Skeletal muscle satellite cell (primary cell): ENCODE measurements around the gene EHMT1.

ENCODE experiments used
- H3K27me3 ChIP-seq: 2 replicates; pipeline ENCODE4 v1.7.0; 2013; ENCODE audit warnings: low read length; ENCODE audit not compliant: control insufficient read depth, insufficient read depth
- H3K36me3 ChIP-seq: 2 replicates; pipeline ENCODE4 v1.7.0; 2013; ENCODE audit warnings: mild to moderate bottlenecking, control low read depth, low read length; ENCODE audit not compliant: insufficient read depth
- H3K4me1 ChIP-seq: 2 replicates; pipeline ENCODE4 v1.7.0; 2013; ENCODE audit warnings: low read length; ENCODE audit not compliant: control insufficient read depth, insufficient read depth
- H3K4me2 ChIP-seq: 2 replicates; pipeline ENCODE4 v1.7.0; 2013; ENCODE audit warnings: mild to moderate bottlenecking, low read length
- H3K4me3 ChIP-seq: 2 replicates; pipeline ENCODE4 v1.7.0; 2013; ENCODE audit warnings: low read length
- H3K9ac ChIP-seq: 2 replicates; pipeline ENCODE4 v1.7.0; 2013; ENCODE audit warnings: mild to moderate bottlenecking, low read depth, low read length, moderate library complexity
- H3K9me3 ChIP-seq: replicated peaks from 2 replicates; pipeline ENCODE4 v1.7.0; 2013; ENCODE audit warnings: mild to moderate bottlenecking, control low read depth, low read length

Gene EHMT1

DNA sequence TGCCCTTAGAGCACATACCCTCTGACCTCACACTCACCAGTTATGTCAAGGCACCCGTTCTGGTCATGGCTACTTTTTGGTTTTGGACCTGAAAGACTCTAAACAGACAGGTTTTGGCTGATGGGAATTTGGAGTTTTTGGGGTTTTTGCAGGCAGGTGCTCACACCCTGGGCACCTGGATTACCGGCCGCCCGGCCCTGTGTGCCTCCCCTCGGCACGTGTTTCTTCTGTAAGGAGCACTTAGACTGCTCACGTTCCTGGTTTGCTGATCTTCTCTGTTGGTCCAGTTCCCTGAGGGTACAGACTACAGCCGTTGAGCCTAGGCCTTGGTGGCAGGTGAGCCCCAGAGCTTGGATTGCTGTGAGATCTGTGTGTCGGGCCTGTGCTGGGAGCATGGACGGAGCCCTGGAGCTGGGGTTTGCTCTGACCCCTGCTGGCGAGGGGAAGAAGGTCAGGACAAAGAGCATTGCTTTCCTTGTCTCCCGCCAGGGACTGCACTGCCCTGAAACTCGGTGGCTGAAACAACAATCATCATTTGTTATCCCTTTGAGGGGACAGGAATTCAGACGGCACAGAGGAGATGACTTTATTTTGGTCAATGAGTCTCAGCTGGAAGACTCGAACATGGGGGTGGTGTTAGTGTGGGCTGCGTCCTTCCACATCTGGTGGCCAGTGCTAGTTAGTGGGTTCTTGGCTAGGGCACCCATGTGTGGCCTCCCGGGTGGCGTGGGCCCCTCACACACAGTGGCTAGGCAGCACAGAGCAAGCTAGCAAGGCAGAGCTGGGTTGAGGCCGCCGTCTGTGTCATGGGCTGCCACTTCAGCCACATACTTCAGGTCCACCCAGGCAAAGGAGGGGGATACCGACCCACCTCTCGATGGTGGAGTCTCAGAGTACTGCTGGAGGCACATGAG lies 76.4 kb downstream of the EHMT1 start:
- Histone ChIP-seq H3K4me1 (peaks cover under 1% of the 10 kb centered on the region), H3K9ac (no peak overlapping the region), H3K9me3 (no peaks in the 10 kb centered on the region), H3K4me3 (no peak overlapping the region), H3K4me2 (no peak overlapping the region), H3K36me3 (no peaks in the 10 kb centered on the region), H3K27me3 (no peaks in the 10 kb centered on the region)

DNA sequence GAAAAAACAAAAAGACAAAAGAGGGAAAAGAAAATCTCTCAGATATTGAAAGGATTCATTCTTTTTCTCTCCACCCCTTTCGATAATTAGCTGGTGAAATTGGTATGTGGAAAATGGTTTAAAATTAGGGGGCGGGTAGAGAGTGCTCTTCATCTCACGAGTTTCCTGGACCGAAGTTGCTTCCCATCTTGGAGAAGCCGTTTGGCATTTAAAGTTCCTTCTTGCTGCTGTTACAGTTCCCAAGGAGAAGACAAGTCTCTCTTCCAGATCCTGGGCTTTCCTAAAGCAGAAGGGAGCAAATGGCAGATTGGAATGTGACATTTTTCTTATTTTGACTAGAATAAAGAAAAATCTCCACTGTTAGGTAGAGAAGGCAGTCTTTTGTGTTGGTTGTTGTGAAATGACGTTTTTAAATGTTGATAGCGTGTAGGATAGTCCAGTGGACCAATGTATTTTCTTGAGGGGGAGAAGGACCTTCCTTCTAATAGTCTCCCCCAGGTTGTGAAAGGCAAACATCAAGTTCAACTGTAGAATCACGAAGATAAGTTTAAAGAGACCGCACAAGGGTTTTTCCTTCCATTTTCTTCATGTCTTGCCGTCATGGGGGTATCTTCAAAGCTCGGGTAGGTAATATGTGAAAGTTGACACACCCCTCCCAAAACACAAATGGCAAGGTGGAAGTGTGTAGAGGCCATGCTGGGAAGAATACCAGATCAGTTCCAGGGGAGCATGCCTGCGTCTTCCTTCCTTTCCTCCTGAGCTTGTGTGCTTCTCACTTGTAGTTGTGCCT lies 77.5 kb downstream of the EHMT1 start:
- Histone ChIP-seq H3K4me1 (no peaks in the 10 kb centered on the region), H3K27me3 (no peaks in the 10 kb centered on the region), H3K36me3 (no peaks in the 10 kb centered on the region), H3K4me2 (no peak overlapping the region), H3K9ac (no peak overlapping the region), H3K9me3 (no peaks in the 10 kb centered on the region), H3K4me3 (no peak overlapping the region)

DNA sequence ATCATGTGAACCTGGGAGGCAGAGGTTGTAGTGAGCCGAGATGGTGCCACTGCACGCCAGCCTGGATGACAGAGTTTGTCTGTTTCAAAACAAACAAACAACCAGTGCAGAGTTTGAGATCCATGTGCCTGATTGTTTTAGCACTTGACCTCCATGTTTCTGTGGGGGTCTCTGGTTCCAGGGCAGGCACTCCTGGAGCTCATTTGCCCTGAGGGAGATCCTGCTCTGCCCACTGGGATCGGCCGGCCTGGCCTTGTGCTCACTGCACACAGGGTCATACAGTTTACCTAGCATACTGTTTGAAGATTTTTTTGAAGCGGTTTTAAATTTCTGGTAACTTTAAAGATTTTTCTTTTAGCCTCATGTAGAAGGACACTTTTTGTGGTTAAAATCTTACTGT lies 78.4 kb downstream of the EHMT1 start:
- Histone ChIP-seq H3K4me2 (no peak overlapping the region), H3K36me3 (no peaks in the 10 kb centered on the region), H3K9ac (no peak overlapping the region), H3K9me3 (no peaks in the 10 kb centered on the region), H3K4me3 (no peak overlapping the region), H3K27me3 (no peaks in the 10 kb centered on the region), H3K4me1 (no peaks in the 10 kb centered on the region)

DNA sequence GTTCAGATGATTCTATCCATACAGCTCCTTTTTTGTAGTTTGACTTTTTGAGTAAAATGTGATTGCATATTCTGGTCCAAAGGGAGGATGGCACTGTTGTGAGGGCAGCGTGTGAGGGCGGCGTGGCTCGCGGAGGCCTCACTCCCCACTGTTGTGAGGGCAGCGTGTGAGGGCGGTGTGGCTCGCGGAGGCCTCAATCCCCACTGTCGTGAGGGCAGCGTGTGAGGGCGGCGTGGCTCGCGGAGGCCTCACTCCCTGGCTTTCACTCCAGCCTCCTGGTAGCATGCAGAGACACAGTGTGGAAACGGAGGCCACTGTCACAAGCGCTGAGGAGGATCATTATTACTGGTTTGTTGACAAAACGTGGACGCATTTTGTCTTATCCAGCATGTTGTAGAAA lies 79.0 kb downstream of the EHMT1 start:
- Histone ChIP-seq H3K36me3 (no peaks in the 10 kb centered on the region), H3K9ac (no peak overlapping the region), H3K4me1 (no peaks in the 10 kb centered on the region), H3K4me3 (no peak overlapping the region), H3K9me3 (no peaks in the 10 kb centered on the region), H3K4me2 (no peak overlapping the region), H3K27me3 (no peaks in the 10 kb centered on the region)

DNA sequence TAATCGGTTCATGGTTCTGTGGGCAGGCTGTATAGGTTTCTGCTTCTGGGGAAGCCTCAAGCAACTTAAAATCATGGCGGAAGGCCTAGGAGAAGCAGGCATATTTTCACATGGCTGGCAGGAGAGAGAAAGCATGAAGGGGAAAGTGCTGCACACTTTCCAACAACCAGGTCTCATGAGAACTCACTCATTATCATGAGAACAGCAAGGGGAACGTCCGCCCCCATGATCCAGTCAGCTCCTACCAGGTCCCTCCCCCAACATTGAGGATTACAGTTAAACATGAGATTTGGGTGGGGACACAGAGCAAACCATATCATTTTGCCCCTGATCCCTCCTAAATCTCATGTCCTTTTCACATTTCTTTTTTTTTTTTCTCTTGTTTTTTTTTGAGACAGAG lies 82.1 kb downstream of the EHMT1 start:
- Histone ChIP-seq H3K9ac (no peak overlapping the region), H3K4me1 (no peaks in the 10 kb centered on the region), H3K36me3 (no peaks in the 10 kb centered on the region), H3K27me3 (no peaks in the 10 kb centered on the region), H3K9me3 (no peaks in the 10 kb centered on the region), H3K4me3 (no peak overlapping the region), H3K4me2 (no peak overlapping the region)

DNA sequence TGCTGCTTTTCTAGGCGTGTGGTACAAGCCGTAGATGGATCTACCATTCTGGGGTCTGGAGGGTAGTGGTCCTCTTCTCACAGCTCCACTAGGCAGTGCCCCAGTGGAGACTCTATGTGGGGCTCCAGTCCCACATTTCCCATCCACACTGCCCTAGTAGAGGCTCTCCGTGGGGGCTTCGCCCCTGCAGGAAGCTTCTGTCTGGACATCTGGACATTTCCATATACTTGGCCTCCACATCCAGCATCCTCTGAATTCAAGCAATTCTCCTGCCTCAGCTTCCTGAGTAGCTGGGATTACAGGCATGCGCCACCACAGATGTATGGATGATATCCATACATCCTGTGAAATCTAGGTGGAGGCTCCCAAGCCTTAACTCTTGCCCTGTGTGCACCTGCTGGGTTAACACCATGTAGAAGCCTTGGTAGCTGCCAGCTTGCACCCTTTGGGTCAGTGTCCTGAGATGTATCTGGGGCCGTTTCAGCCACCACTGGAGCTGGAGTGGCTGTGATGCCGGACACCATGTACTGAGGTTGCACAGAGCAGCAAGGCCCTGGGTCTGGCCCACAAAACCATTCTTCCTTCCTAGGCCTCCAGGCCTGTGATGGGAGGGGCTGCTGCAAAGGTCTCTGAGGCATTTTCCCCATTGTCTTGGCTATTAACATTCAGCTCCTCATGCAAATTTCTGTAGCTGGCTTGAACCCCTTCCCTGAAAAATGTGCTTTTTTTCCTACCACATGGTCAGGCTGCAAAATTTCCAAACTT lies 84.0 kb downstream of the EHMT1 start:
- Histone ChIP-seq H3K36me3 (no peaks in the 10 kb centered on the region), H3K4me3 (no peak overlapping the region), H3K4me1 (peaks cover 3% of the 10 kb centered on the region), H3K9me3 (no peaks in the 10 kb centered on the region), H3K4me2 (no peak overlapping the region), H3K9ac (no peak overlapping the region), H3K27me3 (no peaks in the 10 kb centered on the region)

DNA sequence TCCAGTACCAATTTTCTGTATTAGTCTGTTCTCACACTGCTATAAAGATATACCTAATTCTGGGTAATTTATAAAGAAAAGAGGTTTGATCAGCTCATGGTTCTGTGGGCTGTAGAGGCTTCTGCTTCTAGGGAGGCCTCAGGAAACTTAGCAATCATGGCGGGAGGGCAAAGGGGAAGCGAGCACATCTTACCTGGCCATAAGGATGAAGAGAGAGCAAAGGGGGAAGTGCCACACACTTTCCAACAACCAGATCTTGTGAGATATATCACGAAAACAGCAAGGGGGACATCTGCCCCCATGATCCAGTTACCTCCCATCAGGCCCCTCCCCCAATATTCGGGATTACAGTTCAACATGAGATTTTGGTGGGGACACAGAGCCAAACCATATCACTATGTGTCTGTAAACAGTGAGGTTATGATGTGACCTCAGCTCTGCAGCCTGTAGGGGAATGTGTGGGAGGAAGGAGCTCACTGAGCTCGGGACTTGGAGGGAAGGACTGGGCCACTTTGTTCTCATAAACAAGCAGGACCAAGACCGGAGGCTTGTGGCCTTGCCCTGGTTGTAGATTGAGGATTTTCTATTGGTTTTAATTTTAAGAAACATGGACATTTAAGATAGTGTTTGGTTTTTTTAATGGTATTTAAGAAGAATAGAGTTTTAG lies 85.2 kb downstream of the EHMT1 start:
- Histone ChIP-seq H3K4me2 (no peak overlapping the region), H3K4me3 (no peak overlapping the region), H3K9me3 (no peaks in the 10 kb centered on the region), H3K36me3 (no peaks in the 10 kb centered on the region), H3K4me1 (peaks cover 3% of the 10 kb centered on the region), H3K27me3 (no peaks in the 10 kb centered on the region), H3K9ac (no peak overlapping the region)

DNA sequence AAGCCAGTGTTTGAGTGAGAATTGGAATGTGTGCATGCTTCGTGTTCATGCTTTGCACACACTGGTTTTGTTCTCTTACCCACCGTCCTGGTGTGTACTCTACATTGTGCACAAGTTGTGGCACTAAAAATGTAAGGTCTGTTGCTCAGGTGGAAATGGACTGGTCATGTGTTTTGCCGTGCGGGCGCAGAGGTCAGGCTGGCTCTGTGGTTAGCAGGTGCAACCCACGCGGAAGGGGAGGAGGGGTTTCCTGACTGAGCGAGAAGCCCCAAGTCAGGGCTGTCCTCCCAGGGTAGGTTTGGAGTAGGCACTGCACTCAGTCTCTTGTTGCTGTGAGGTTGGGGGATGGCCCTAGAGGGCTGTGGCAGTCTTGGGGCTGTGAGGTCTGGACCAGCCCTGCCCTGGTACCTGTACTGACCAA lies 86.6 kb downstream of the EHMT1 start:
- H3K4me1 ChIP-seq = peaks cover 3% of the 10 kb centered on the region
- no peak overlapping the region for H3K9ac ChIP-seq

DNA sequence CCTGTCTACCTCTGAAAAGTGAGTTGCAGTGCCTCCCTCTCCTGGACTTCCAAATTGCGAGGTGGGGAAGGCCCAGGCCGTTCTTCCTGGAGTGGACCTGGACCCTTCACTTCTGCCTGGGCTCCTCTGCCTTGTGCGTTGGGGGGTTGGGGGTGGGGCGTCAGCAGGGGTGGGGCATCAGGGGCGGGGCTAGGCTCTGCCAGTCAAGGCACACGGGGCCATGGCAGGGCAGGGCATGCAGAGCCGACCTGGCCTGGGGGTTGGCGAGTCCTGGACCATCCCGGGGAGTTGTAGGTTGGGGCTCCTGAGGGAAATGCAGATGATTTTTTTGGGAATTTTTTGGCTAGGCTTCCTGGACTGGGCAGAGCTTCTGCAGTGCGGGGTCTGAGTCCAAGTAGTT lies 87.1 kb downstream of the EHMT1 start:
- H3K4me3 ChIP-seq = no peak overlapping the region
- no peak overlapping the region for H3K9ac ChIP-seq
- H3K27me3 ChIP-seq = no peaks in the 10 kb centered on the region
- peaks cover 3% of the 10 kb centered on the region for H3K4me1 ChIP-seq
- H3K36me3 ChIP-seq = no peaks in the 10 kb centered on the region
- H3K4me2 ChIP-seq = no peak overlapping the region
- H3K9me3 ChIP-seq = no peaks in the 10 kb centered on the region

More for the DNA sequence above, 86.6 kb downstream of the EHMT1 start:
- no peaks in the 10 kb centered on the region for H3K36me3 ChIP-seq
- H3K9me3 ChIP-seq = no peaks in the 10 kb centered on the region
- no peaks in the 10 kb centered on the region for H3K27me3 ChIP-seq
- H3K4me2 ChIP-seq = no peak overlapping the region
- no peak overlapping the region for H3K4me3 ChIP-seq

DNA sequence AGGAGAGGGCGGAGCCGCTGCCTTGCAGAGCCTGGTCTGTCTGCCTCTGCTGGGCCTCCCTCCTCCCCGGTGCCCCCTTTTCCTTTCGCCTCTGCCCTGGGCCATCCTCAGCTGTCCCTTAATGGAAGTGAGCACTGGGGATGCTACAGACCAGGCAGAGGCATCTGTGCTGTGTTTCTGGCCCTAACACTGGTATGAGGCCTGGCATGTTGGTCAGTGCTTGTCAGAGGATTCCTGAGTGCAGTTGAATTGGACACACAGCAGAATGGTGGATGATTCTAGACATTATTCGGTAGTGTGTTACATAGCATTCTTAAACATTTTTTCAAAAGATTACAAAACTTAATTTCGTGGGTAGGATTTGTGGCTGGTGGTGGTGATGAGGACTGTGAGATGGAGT lies 88.6 kb downstream of the EHMT1 start:
- Histone ChIP-seq H3K4me1 (peaks cover 3% of the 10 kb centered on the region), H3K9ac (no peak overlapping the region)

More for the DNA sequence above, 88.6 kb downstream of the EHMT1 start:
- H3K9me3 ChIP-seq = no peaks in the 10 kb centered on the region
- H3K4me2 ChIP-seq = no peak overlapping the region
- no peak overlapping the region for H3K4me3 ChIP-seq
- H3K27me3 ChIP-seq = no peaks in the 10 kb centered on the region
- H3K36me3 ChIP-seq = peaks cover 13% of the 10 kb centered on the region
